Measurements from ENCODE around the gene KRTAP2-1. TPM values are rescaled to one million over a fixed set of nuclear protein-coding genes. Genes with fewer than 3 reads are reported as not detected.
"Not testable (repeated sequence)": the region's sequence is repeated elsewhere in the genome, so short reads cannot be mapped to it uniquely, and the experiment has no call there.

KRTAP2-1 gene
- total RNA-seq, 1 experiment from 2014 or later = not detected

DNA sequence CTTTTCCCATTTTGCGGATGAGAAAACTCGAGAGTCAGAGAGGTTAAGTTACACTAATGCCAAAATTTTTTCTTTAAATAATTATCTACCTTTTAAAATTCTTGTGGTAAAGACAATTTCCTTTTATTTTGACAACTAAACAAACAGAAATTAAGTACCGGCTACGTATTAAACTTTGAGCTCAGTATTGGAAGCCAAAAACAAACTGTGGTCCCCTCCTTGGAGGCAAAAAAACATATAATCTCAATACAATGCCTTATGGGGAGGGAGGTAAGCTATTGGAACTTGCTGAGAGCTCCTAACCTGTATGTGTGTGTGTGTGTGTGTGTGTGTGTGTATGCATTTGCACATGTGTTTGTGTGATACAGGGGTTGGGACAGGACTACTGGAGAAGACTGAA, 16.3 kb upstream of the KRTAP2-1 start:
- no peak overlapping the region for H3K9ac ChIP-seq (ENCODE audit: low read length)
- no peak for TF ChIP-seq EZH2phosphoT487 (IDR thresholded peaks at IDR 0.05; ENCODE audit: borderline replicate concordance, low read length)
- H3K4me2 ChIP-seq (ENCODE audit: low read length) = peak overlapping the region; percentile 23; the same call in 1 of the 2 replicates
- no peak overlapping the region for H3K4me3 ChIP-seq (ENCODE audit: low read length)
- no peaks in the 10 kb centered on the region for H3K79me2 ChIP-seq (ENCODE audit: low read length)
- no peaks in the 10 kb centered on the region for H3K36me3 ChIP-seq (ENCODE audit: low read depth, low read length)
- intact Hi-C loops (cut with micrococcal nuclease) = loop anchor here (5.0 to 10.0 kb wide), 3 partner anchors 59 to 151 kb away; partner anchors contain the start of gene KRTAP3-1
- no peaks in the 10 kb centered on the region for H3K9me2 ChIP-seq (replicated peaks; ENCODE audit: low read length)
- H3K4me1 ChIP-seq (ENCODE audit: insufficient read depth, low read length) = peaks cover 82% of the 10 kb centered on the region
- H3F3A ChIP-seq (ENCODE audit: low read length, unreplicated experiment) = peaks cover 8% of the 10 kb centered on the region
- peak; percentile 14; the same call in 1 of the 2 replicates for ATAC-seq
- H3K27me3 ChIP-seq (ENCODE audit: low read length) = no peaks in the 10 kb centered on the region
- H2AFZ ChIP-seq (ENCODE audit: low read length) = no peak overlapping the region
- peak overlapping the region; percentile 34 for H3K27ac ChIP-seq (ENCODE audit: low read length)
- ChIA-PET CTCF (no interaction called here), POLR2A (ENCODE audit: unreplicated experiment) (interaction anchor here (0.7 kb wide), 1 partner anchor 12 kb away, joined by 3 read pairs; no protein-coding TSS in a partner anchor)
- H4K20me1 ChIP-seq (ENCODE audit: low read length) = no peaks in the 10 kb centered on the region
- no TSS peak for BruUV-seq (replicated peaks)
- peak; percentile 53 for DNase-seq
- H3K9me3 ChIP-seq (ENCODE audit: low read length) = no peaks in the 10 kb centered on the region

DNA sequence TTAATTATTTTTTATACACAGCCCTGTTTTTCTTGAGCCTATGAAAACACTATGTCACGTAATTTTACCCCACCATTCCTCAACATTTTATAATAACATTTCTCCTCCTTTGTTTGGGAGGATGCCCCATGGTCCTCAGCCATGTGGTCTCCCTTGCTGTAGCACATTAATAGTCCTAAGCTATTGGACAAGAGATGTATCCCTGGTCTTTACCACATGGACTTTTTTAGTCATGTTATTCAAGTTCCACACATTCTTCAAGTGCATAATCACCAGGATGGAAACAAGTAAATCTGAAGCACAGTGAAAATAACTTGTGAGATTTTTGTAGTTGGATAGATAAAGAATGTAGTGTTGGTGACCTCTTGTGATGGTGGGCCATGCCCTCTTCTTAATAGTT, 14.8 kb upstream of the KRTAP2-1 start:
- Histone ChIP-seq H3K27ac (ENCODE audit: low read length) (peak overlapping the region; percentile 94), H3F3A (ENCODE audit: low read length, unreplicated experiment) (peaks cover 8% of the 10 kb centered on the region), H3K36me3 (ENCODE audit: low read depth, low read length) (no peaks in the 10 kb centered on the region), H3K9me3 (ENCODE audit: low read length) (no peaks in the 10 kb centered on the region), H3K9ac (ENCODE audit: low read length) (no peak overlapping the region), H3K4me1 (ENCODE audit: insufficient read depth, low read length) (peaks cover 82% of the 10 kb centered on the region), H2AFZ (ENCODE audit: low read length) (no peak overlapping the region), H4K20me1 (ENCODE audit: low read length) (no peaks in the 10 kb centered on the region), H3K4me3 (ENCODE audit: low read length) (no peak overlapping the region), H3K27me3 (ENCODE audit: low read length) (no peaks in the 10 kb centered on the region), H3K4me2 (ENCODE audit: low read length) (no peak overlapping the region), H3K9me2 (replicated peaks; ENCODE audit: low read length) (no peaks in the 10 kb centered on the region), H3K79me2 (ENCODE audit: low read length) (no peaks in the 10 kb centered on the region)
- CTCF ChIA-PET = no interaction called here
- ATAC-seq (no peak), DNase-seq (peak; percentile 54)
- intact Hi-C loops (cut with micrococcal nuclease) = loop anchor here (5.0 to 10.0 kb wide), 3 partner anchors 57 to 153 kb away; partner anchors contain the start of gene KRTAP3-1
- no TSS peak for BruUV-seq (replicated peaks)
- TF ChIP-seq EZH2phosphoT487 (IDR thresholded peaks at IDR 0.05; ENCODE audit: borderline replicate concordance, low read length) (no peak), EZH2 (IDR thresholded peaks at IDR 0.05; ENCODE audit: low read length, unreplicated experiment) (no peak)
- TF ChIP-seq, protein P1, sequence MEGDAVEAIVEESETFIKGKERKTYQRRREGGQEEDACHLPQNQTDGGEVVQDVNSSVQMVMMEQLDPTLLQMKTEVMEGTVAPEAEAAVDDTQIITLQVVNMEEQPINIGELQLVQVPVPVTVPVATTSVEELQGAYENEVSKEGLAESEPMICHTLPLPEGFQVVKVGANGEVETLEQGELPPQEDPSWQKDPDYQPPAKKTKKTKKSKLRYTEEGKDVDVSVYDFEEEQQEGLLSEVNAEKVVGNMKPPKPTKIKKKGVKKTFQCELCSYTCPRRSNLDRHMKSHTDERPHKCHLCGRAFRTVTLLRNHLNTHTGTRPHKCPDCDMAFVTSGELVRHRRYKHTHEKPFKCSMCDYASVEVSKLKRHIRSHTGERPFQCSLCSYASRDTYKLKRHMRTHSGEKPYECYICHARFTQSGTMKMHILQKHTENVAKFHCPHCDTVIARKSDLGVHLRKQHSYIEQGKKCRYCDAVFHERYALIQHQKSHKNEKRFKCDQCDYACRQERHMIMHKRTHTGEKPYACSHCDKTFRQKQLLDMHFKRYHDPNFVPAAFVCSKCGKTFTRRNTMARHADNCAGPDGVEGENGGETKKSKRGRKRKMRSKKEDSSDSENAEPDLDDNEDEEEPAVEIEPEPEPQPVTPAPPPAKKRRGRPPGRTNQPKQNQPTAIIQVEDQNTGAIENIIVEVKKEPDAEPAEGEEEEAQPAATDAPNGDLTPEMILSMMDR (conservative IDR thresholded peaks at IDR 0.05; ENCODE audit: low read depth, low read length) = no peak
- POLR2A ChIA-PET (ENCODE audit: unreplicated experiment) = no interaction called here

DNA sequence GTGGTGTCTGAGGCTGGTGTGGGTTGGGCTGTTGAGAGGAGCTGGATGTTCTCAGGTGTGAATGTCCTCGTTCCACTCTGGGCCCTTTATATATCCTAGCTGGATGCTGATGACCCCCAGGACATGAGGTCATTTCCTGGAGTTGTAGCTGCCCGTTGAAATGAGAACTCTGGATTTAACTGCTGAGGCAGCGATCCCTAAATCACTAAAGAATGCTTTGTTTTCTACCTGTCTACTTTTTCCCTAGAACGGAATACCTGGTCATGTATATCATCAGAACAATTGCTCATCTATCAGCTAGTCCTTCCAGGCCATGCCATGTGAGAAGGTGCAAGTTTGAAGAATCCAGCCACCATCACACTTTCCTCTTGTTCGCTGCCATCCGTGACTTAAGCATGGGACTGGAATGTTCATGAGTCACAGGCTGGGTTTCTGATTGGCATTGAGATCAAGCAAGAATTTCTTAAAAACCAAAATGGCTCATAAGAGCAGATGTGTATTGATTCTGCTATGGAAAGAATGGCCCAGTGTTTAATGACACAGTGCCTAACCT, 13.0 kb upstream of the KRTAP2-1 start, which contains the start of gene KRTAP2-3:
TSS of gene KRTAP2-3 (minus strand) at position 63 of the 553 bp plus-strand sequence. CDS start 64 bp downstream, outside the sequence.
- DNase-seq (peak; percentile 86), ATAC-seq (peak; percentile 48)
- H3K27me3 ChIP-seq (ENCODE audit: low read length) = no peaks in the 10 kb centered on the region
- H4K20me1 ChIP-seq (ENCODE audit: low read length) = no peaks in the 10 kb centered on the region
- peak within 1 kb of the TSS; percentile 94 for H3K27ac ChIP-seq (ENCODE audit: low read length)
- H3K9me3 ChIP-seq (ENCODE audit: low read length) = no peaks in the 10 kb centered on the region
- ChIA-PET CTCF (no interaction called here), POLR2A (ENCODE audit: unreplicated experiment) (no interaction called here)
- H3F3A ChIP-seq (ENCODE audit: low read length, unreplicated experiment) = peaks cover 8% of the 10 kb centered on the region
- BruUV-seq (replicated peaks) = no TSS peak
- H3K9ac ChIP-seq (ENCODE audit: low read length) = peak within 1 kb of the TSS; percentile 57
- no peak for TF ChIP-seq EZH2phosphoT487 (IDR thresholded peaks at IDR 0.05; ENCODE audit: borderline replicate concordance, low read length)
- no peak for TF ChIP-seq EZH2 (IDR thresholded peaks at IDR 0.05; ENCODE audit: low read length, unreplicated experiment)
- TF ChIP-seq, protein P1 (conservative IDR thresholded peaks at IDR 0.05; ENCODE audit: low read depth, low read length) = no peak
- no peaks in the 10 kb centered on the region for H3K9me2 ChIP-seq (replicated peaks; ENCODE audit: low read length)
- intact Hi-C loops (cut with micrococcal nuclease) = loop anchor here (5.0 to 10.0 kb wide), 3 partner anchors 55 to 155 kb away; partner anchors contain the start of gene KRTAP3-1
- H3K4me2 ChIP-seq (ENCODE audit: low read length) = peak within 1 kb of the TSS; percentile 54
- no peaks in the 10 kb centered on the region for H3K79me2 ChIP-seq (ENCODE audit: low read length)
- no peak within 1 kb of the TSS for H2AFZ ChIP-seq (ENCODE audit: low read length)
- H3K4me1 ChIP-seq (ENCODE audit: insufficient read depth, low read length) = peaks cover 67% of the 10 kb centered on the region
- H3K4me3 ChIP-seq (ENCODE audit: low read length) = no peak within 1 kb of the TSS
- H3K36me3 ChIP-seq (ENCODE audit: low read depth, low read length) = no peaks in the 10 kb centered on the region

DNA sequence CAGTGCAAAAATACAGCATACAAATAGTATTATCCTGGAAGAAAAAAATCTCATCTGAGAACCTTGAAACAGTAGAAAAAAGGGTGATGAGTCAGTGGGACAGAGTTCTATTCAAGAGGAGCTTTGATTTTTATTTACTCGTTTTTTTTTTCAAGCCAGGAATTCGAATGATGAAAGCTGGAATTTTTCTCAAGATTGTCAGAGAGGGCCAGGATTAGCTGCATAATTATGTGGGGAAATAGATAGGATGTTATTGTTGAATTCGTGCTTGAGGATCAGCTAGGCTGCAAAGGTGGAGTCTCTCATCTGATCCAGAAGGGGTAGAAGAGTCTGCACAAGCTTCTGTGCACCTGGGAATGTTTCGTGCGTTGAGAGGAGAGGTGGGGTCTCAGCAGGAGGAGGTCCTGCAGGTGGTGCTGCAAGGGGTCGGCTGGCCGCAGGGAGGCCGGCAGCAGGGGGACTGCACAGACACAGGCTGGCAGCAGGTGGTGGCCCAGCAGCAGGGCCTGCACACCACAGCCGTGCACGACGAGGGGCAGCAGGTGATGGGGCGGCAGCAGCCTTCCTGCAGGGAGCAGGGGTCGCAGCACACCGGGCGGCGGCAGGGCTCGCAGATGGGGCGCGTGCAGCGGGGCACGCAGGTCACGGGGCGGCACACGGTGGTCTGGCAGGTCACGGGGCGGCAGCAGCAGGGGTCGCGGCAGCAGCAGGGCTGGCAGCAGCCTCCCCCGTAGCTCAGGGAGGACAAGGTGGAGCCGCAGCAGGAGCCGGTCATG, 12.3 kb upstream of the KRTAP2-1 start:
- intact Hi-C loops (cut with micrococcal nuclease) = loop anchor here (2.0 to 10.0 kb wide), 5 partner anchors 55 to 263 kb away; partner anchors contain the start of gene KRTAP3-1
- CTCF ChIA-PET; H3K9me3 ChIP-seq (ENCODE audit: low read length); H3K4me3 ChIP-seq (ENCODE audit: low read length); H3K9me2 ChIP-seq (replicated peaks; ENCODE audit: low read length); H3K79me2 ChIP-seq (ENCODE audit: low read length); H2AFZ ChIP-seq (ENCODE audit: low read length); BruUV-seq (replicated peaks); H3K27me3 ChIP-seq (ENCODE audit: low read length); H3F3A ChIP-seq (ENCODE audit: low read length, unreplicated experiment); H4K20me1 ChIP-seq (ENCODE audit: low read length); H3K36me3 ChIP-seq (ENCODE audit: low read depth, low read length): not testable (repeated sequence)
- Histone ChIP-seq H3K9ac (ENCODE audit: low read length) (peak overlapping the region; percentile 57), H3K4me1 (ENCODE audit: insufficient read depth, low read length) (peaks cover 61% of the 10 kb centered on the region), H3K4me2 (ENCODE audit: low read length) (peak overlapping the region; percentile 54), H3K27ac (ENCODE audit: low read length) (peak overlapping the region; percentile 94)
- peak; percentile 18 for ATAC-seq
- POLR2A ChIA-PET (ENCODE audit: unreplicated experiment) = interaction anchor here (0.5 to 0.6 kb wide), 2 partner anchors 20 to 72 kb away, joined by 3 to 5 read pairs; no protein-coding TSS in a partner anchor
- DNase-seq = peak; percentile 81

Data from PC-3 (cell line).